ENCODE measurements around the gene TBC1D9.

The TBC1D9 gene

GRCh38 chr4:140706665-140707064 is 49.5 kb downstream of the TBC1D9 start:
- Histone ChIP-seq H3K36me3 (ENCODE audit: control insufficient read depth, low read length) (no peaks in the 10 kb centered on the region), H3K4me2 (ENCODE audit: low read length) (no peak overlapping the region), H3K4me1 (ENCODE audit: control insufficient read depth, low read length) (peaks cover 9% of the 10 kb centered on the region), H3K27me3 (ENCODE audit: control insufficient read depth, low read length) (no peaks in the 10 kb centered on the region), H3K27ac (ENCODE audit: low read depth, low read length) (no peak overlapping the region), H3K4me3 (ENCODE audit: low read length) (no peak overlapping the region), H3F3A (ENCODE audit: control insufficient read depth, insufficient read depth) (no peaks in the 10 kb centered on the region), H3K9me2 (replicated peaks; ENCODE audit: control insufficient read depth, low read length) (no peaks in the 10 kb centered on the region), H3K79me2 (ENCODE audit: control insufficient read depth, low read length) (no peaks in the 10 kb centered on the region), H4K20me1 (ENCODE audit: control insufficient read depth, insufficient read depth, low read depth, low read length) (no peaks in the 10 kb centered on the region), H3K9me3 (ENCODE audit: control insufficient read depth, insufficient read depth, low read length) (no peaks in the 10 kb centered on the region)
- no peak for TF ChIP-seq CTCF (IDR thresholded peaks at IDR 0.05; ENCODE audit: low read depth, low read length, poor library complexity, severe bottlenecking)
- no peak for TF ChIP-seq EZH2phosphoT487 (IDR thresholded peaks at IDR 0.05; ENCODE audit: borderline replicate concordance, low read length)

GRCh38 chr4:140706276-140706625 is 49.9 kb downstream of the TBC1D9 start:
- no peaks in the 10 kb centered on the region for H3K79me2 ChIP-seq (ENCODE audit: control insufficient read depth, low read length)
- TF ChIP-seq EZH2phosphoT487 (IDR thresholded peaks at IDR 0.05; ENCODE audit: borderline replicate concordance, low read length) (no peak), CTCF (IDR thresholded peaks at IDR 0.05; ENCODE audit: low read depth, low read length, poor library complexity, severe bottlenecking) (no peak)
- no peaks in the 10 kb centered on the region for H3K9me2 ChIP-seq (replicated peaks; ENCODE audit: control insufficient read depth, low read length)
- no peaks in the 10 kb centered on the region for H3K9me3 ChIP-seq (ENCODE audit: control insufficient read depth, insufficient read depth, low read length)
- H3K27me3 ChIP-seq (ENCODE audit: control insufficient read depth, low read length) = no peaks in the 10 kb centered on the region
- no peak overlapping the region for H3K4me2 ChIP-seq (ENCODE audit: low read length)
- no peak overlapping the region for H3K4me3 ChIP-seq (ENCODE audit: low read length)
- peaks cover 8% of the 10 kb centered on the region for H3K4me1 ChIP-seq (ENCODE audit: control insufficient read depth, low read length)
- no peaks in the 10 kb centered on the region for H3F3A ChIP-seq (ENCODE audit: control insufficient read depth, insufficient read depth)
- H3K36me3 ChIP-seq (ENCODE audit: control insufficient read depth, low read length) = no peaks in the 10 kb centered on the region
- no peaks in the 10 kb centered on the region for H4K20me1 ChIP-seq (ENCODE audit: control insufficient read depth, insufficient read depth, low read depth, low read length)
- H3K27ac ChIP-seq (ENCODE audit: low read depth, low read length) = no peak overlapping the region

DNA sequence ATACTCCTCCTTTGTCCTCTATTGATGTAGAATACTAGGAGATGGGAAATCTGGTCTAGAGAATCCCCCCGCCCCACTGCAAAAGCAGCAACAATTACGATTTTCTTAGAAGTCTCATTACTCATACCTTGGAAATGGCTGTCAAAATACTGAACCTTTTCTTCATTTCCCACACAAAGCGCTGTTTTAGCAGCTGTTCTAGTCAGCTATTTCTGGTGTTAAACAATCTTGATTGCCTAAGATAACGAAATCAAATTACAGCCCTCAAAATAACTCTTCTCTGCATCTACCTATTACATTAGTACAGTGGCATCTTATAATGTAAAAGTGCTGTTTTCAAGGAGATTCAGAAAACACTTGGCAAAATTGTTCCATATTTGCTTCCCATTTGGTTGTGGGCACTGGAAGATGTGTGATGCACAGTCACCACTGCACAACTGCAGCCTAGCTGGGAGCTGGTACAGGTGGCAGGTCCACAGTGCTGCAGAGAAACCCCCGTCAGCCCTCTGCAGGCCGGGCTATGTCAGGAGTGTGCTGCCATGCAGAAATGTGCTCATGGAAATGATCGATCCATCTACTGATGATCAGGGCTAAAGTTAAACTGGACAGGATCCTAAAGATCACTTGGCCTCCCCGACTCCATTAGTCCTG is 50.4 kb downstream of the TBC1D9 start:
- Histone ChIP-seq H4K20me1 (ENCODE audit: control insufficient read depth, insufficient read depth, low read depth, low read length) (no peaks in the 10 kb centered on the region), H3K9me3 (ENCODE audit: control insufficient read depth, insufficient read depth, low read length) (no peaks in the 10 kb centered on the region), H3K4me1 (ENCODE audit: control insufficient read depth, low read length) (peaks cover 3% of the 10 kb centered on the region), H3K4me2 (ENCODE audit: low read length) (no peak overlapping the region), H3F3A (ENCODE audit: control insufficient read depth, insufficient read depth) (no peaks in the 10 kb centered on the region), H3K9me2 (replicated peaks; ENCODE audit: control insufficient read depth, low read length) (no peaks in the 10 kb centered on the region), H3K27ac (ENCODE audit: low read depth, low read length) (no peak overlapping the region), H3K4me3 (ENCODE audit: low read length) (no peak overlapping the region), H3K79me2 (ENCODE audit: control insufficient read depth, low read length) (no peaks in the 10 kb centered on the region), H3K36me3 (ENCODE audit: control insufficient read depth, low read length) (no peaks in the 10 kb centered on the region), H3K27me3 (ENCODE audit: control insufficient read depth, low read length) (no peaks in the 10 kb centered on the region)
- TF ChIP-seq CTCF (IDR thresholded peaks at IDR 0.05; ENCODE audit: low read depth, low read length, poor library complexity, severe bottlenecking) = no peak
- no peak for TF ChIP-seq EZH2phosphoT487 (IDR thresholded peaks at IDR 0.05; ENCODE audit: borderline replicate concordance, low read length)

All from DOHH2 (cell line).